Measurements from ENCODE around the gene CASP2. TPM values are rescaled to one million over a fixed set of nuclear protein-coding genes. Genes with fewer than 3 reads are reported as not detected.

CASP2 gene
- total and polyA plus RNA-seq, 11 donors: 5.4 to 18.3 (median 11.8) TPM

GRCh38 chr7:143280160-143280559, 8.0 kb upstream of the CASP2 start:
- WGBS, 4 donors: 48 to 63% (median 59%) methylated on average over 1 of the region's 1 CpG
- no peaks in the 10 kb centered on the region for H3K36me3 ChIP-seq
- DNase-seq (no peak), ATAC-seq (no peak)
- no peaks in the 10 kb centered on the region for H3K9me3 ChIP-seq
- intact Hi-C loops (cut with DNase I): loop anchor here in 2 of 10 donors (10.0 kb wide), 1 partner anchor 105 kb away; the partner anchor contains the start of gene ZYX (in 2 of the 2)
- H3K4me1 ChIP-seq: peaks cover 0 to 39% (median 19%) of the 10 kb centered on the region in 12 donors
- no peak for TF ChIP-seq POLR2A (IDR thresholded peaks at IDR 0.05)
- TF ChIP-seq CTCF (IDR thresholded peaks at IDR 0.05): no peak
- peak overlapping the region in 5 of 12 donors; percentile 15 to 29 (median 21) for H3K4me3 ChIP-seq
- peak overlapping the region in 11 of 12 donors; percentile 35 to 81 (median 57) for H3K27ac ChIP-seq
- no peaks in the 10 kb centered on the region for H3K27me3 ChIP-seq

GRCh38 chr7:143280566-143280965, 7.6 kb upstream of the CASP2 start:
- TF ChIP-seq CTCF (IDR thresholded peaks at IDR 0.05) (no peak), POLR2A (IDR thresholded peaks at IDR 0.05) (no peak)
- no peaks in the 10 kb centered on the region for H3K27me3 ChIP-seq
- ATAC-seq: no peak
- 82 to 89% (median 87%) methylated on average over 2 of the region's 2 CpGs for WGBS, 4 donors
- no peaks in the 10 kb centered on the region for H3K36me3 ChIP-seq
- no peak overlapping the region for H3K4me3 ChIP-seq
- H3K4me1 ChIP-seq: peaks cover 0 to 42% (median 20%) of the 10 kb centered on the region in 12 donors
- peak overlapping the region in 7 of 12 donors; percentile 47 to 81 (median 57) for H3K27ac ChIP-seq
- no peaks in the 10 kb centered on the region for H3K9me3 ChIP-seq
- intact Hi-C loops (cut with DNase I): loop anchor here in 2 of 10 donors (10.0 kb wide), 1 partner anchor 104 kb away; the partner anchor contains the start of gene ZYX (in 2 of the 2)
- no peak for DNase-seq

- no peaks in the 10 kb centered on the region for H3K9me3 ChIP-seq
- no peak for TF ChIP-seq CTCF (IDR thresholded peaks at IDR 0.05)
- TF ChIP-seq POLR2A (IDR thresholded peaks at IDR 0.05): no peak
- H3K27ac ChIP-seq: no peak overlapping the region
- ATAC-seq (no peak), DNase-seq (no peak)
- no peaks in the 10 kb centered on the region for H3K36me3 ChIP-seq
- intact Hi-C loops (cut with DNase I): loop anchor here in 2 of 10 donors (10.0 kb wide), 1 partner anchor 103 kb away; the partner anchor contains the start of gene ZYX (in 2 of the 2)
- 93 to 95% (median 95%) methylated on average over 2 of the region's 2 CpGs for WGBS, 4 donors
- no peak overlapping the region for H3K4me3 ChIP-seq
- H3K4me1 ChIP-seq: peaks cover 0 to 49% (median 21%) of the 10 kb centered on the region in 12 donors
- H3K27me3 ChIP-seq: no peaks in the 10 kb centered on the region
Observed at GRCh38 chr7:143281529-143281928, 6.6 kb upstream of the CASP2 start.

- no peaks in the 10 kb centered on the region for H3K36me3 ChIP-seq
- peaks cover 0 to 53% (median 24%) of the 10 kb centered on the region in 12 donors for H3K4me1 ChIP-seq
- ATAC-seq (no peak), DNase-seq (no peak)
- H3K27me3 ChIP-seq: no peaks in the 10 kb centered on the region
- TF ChIP-seq POLR2A (IDR thresholded peaks at IDR 0.05): no peak
- TF ChIP-seq CTCF (IDR thresholded peaks at IDR 0.05): no peak
- no peaks in the 10 kb centered on the region for H3K9me3 ChIP-seq
- WGBS, 4 donors: 98 to 99% (median 98%) methylated on average over 8 of the region's 8 CpGs
- intact Hi-C loops (cut with DNase I): loop anchor here in 2 of 10 donors (10.0 kb wide), 1 partner anchor 103 kb away; the partner anchor contains the start of gene ZYX (in 2 of the 2)
- no peak overlapping the region for H3K4me3 ChIP-seq
- no peak overlapping the region for H3K27ac ChIP-seq
Observed at GRCh38 chr7:143282124-143282523, 6.0 kb upstream of the CASP2 start.

Data from heart left ventricle (tissue), 16 donors.